HEK293 (cell line): ENCODE data around the gene SLC7A4.
"Not testable (repeated sequence)": the region's sequence is repeated elsewhere in the genome, so short reads cannot be mapped to it uniquely, and the experiment has no call there.

Experiments
- CTCF ChIA-PET: fragments of 350-600 bp; formaldehyde crosslinking; extraction: SDS; loops from one replicate; lab custom pipeline; 2021; ENCODE audit warnings: antibody characterized with exemption; lab: Yijun Ruan, JAX
- POLR2A ChIA-PET: fragments of 300-600 bp; formaldehyde crosslinking; extraction: SDS; loops from one replicate; lab custom pipeline; 2020; ENCODE audit warnings: antibody characterized with exemption, inconsistent platforms; lab: Yijun Ruan, JAX
- H3K27ac ChIP-seq: fragments of 200-500 bp; sonication (Bioruptor generic); 2 replicates; pipeline ENCODE4 v1.5.1; 2014; ENCODE audit warnings: low read depth, low read length, control low read depth, inconsistent platforms; ENCODE audit errors: extremely low read depth
- H3K36me3 ChIP-seq, 2 experiments: fragments of 200-500 bp in 1 of 2; sonication (Bioruptor generic) in 1 of 2; 1 replicate in 1 of 2; 2 replicates in 1 of 2; pipeline ENCODE4 v1.5.1; 2014 to 2017; ENCODE audit warnings: inconsistent platforms in 2 of 2, low read length in 2 of 2; ENCODE audit not compliant: control insufficient read depth in 2 of 2, insufficient read depth in 1 of 2
- H3K4me1 ChIP-seq: fragments of 200-500 bp; sonication (Bioruptor generic); 2 replicates; pipeline ENCODE4 v1.5.1; 2014; ENCODE audit warnings: mild to moderate bottlenecking, low read length, inconsistent platforms; ENCODE audit not compliant: control insufficient read depth, insufficient read depth
- H3K4me3 ChIP-seq: 2 replicates; pipeline ENCODE4 v1.5.1; 2011; ENCODE audit warnings: low read depth, mild to moderate bottlenecking, control low read depth, low read length, moderate library complexity
- H3K9me3 ChIP-seq: fragments of 200-500 bp; sonication (Bioruptor generic); 2 replicates; pipeline ENCODE4 v1.5.1; 2014; ENCODE audit warnings: low read depth, low read length, inconsistent platforms; ENCODE audit not compliant: control insufficient read depth, insufficient read depth
- INSM2 ChIP-seq: fragments of 450-650 bp; formaldehyde crosslinking; IDR thresholded peaks from 2 replicates; pipeline ENCODE4 v1.5.1; 2016; ENCODE audit warnings: missing biosample characterization, missing genetic modification characterization
- SCRT1 ChIP-seq: fragments of 450-650 bp; formaldehyde crosslinking; IDR thresholded peaks from 2 replicates; pipeline ENCODE4 v1.5.1; 2016; ENCODE audit warnings: missing biosample characterization, missing genetic modification characterization, borderline replicate concordance
- SCRT2 ChIP-seq: fragments of 450-650 bp; formaldehyde crosslinking; IDR thresholded peaks from 2 replicates; pipeline ENCODE4 v1.5.1; 2016; ENCODE audit warnings: missing biosample characterization, missing genetic modification characterization
- ZBTB20 ChIP-seq: fragments of 450-650 bp; formaldehyde crosslinking; IDR thresholded peaks from 2 replicates; pipeline ENCODE4 v1.5.1; 2016; ENCODE audit warnings: missing biosample characterization, missing genetic modification characterization
- ZBTB8A ChIP-seq: fragments of 450-650 bp; formaldehyde crosslinking; IDR thresholded peaks from 2 replicates; pipeline ENCODE4 v1.5.1; 2016; ENCODE audit warnings: missing biosample characterization, missing genetic modification characterization
- ZIC2 ChIP-seq: fragments of 450-650 bp; formaldehyde crosslinking; IDR thresholded peaks from 2 replicates; pipeline ENCODE4 v1.5.1; 2016; ENCODE audit warnings: missing biosample characterization, missing genetic modification characterization
- ZNF133 ChIP-seq: fragments of 450-650 bp; formaldehyde crosslinking; IDR thresholded peaks from 2 replicates; pipeline ENCODE4 v1.5.1; 2016; ENCODE audit warnings: missing biosample characterization, missing genetic modification characterization
- ZNF175 ChIP-seq: fragments of 450-650 bp; formaldehyde crosslinking; IDR thresholded peaks from 2 replicates; pipeline ENCODE4 v1.5.1; 2016; ENCODE audit warnings: missing biosample characterization, missing genetic modification characterization
- ZNF529 ChIP-seq: fragments of 450-650 bp; formaldehyde crosslinking; IDR thresholded peaks from 2 replicates; pipeline ENCODE4 v1.5.1; 2017; ENCODE audit warnings: missing genetic modification characterization, missing biosample characterization; ENCODE audit not compliant: insufficient replicate concordance
- ZNF626 ChIP-seq: fragments of 450-650 bp; sonication (Bioruptor Pico); formaldehyde crosslinking; IDR thresholded peaks from 2 replicates; pipeline ENCODE4 v1.5.1; 2018; ENCODE audit warnings: missing biosample characterization, missing genetic modification characterization, inconsistent platforms
- ZNF664 ChIP-seq: fragments of 450-650 bp; formaldehyde crosslinking; IDR thresholded peaks from 2 replicates; pipeline ENCODE4 v1.5.1; 2016; ENCODE audit warnings: missing biosample characterization, missing genetic modification characterization
- ZSCAN18 ChIP-seq: fragments of 450-650 bp; formaldehyde crosslinking; IDR thresholded peaks from 2 replicates; pipeline ENCODE4 v1.5.1; 2016; ENCODE audit warnings: missing biosample characterization, missing genetic modification characterization

Gene SLC7A4

GRCh38 chr22:21052715-21053459, 20.5 kb upstream of the SLC7A4 start (continued):
- no peak for TF ChIP-seq ZNF529 (tag by site-specific recombination)
- no peak for TF ChIP-seq ZBTB20 (tag by site-specific recombination)
- no peak for TF ChIP-seq ZNF133 (tag by site-specific recombination)
- TF ChIP-seq ZNF175, result no peak
- TF ChIP-seq INSM2, result no peak
- TF ChIP-seq ZNF626 (tag by site-specific recombination), result no peak
- TF ChIP-seq ZSCAN18 (tag by site-specific recombination), result no peak

- no peak for TF ChIP-seq ZBTB8A
- TF ChIP-seq ZIC2 (tag by site-specific recombination), result peak; percentile 39; the same call in 1 of the 2 replicates
- H3K27ac ChIP-seq, result no peak overlapping the region
- no peaks in the 10 kb centered on the region for H3K4me1 ChIP-seq
- ChIA-PET CTCF (no interaction called here), POLR2A (no interaction called here)
- no peak overlapping the region for H3K4me3 ChIP-seq
- H3K36me3 ChIP-seq, result no peaks in the 10 kb centered on the region
- H3K9me3 ChIP-seq, result no peaks in the 10 kb centered on the region
Observed at GRCh38 chr22:21051831-21052400, 19.6 kb upstream of the SLC7A4 start.

GRCh38 chr22:21051145-21051830, 18.9 kb upstream of the SLC7A4 start:
- Histone ChIP-seq H3K4me3 (no peak overlapping the region), H3K4me1 (no peaks in the 10 kb centered on the region), H3K27ac (no peak overlapping the region), H3K9me3 (no peaks in the 10 kb centered on the region), H3K36me3 (no peaks in the 10 kb centered on the region)
- TF ChIP-seq SCRT2 (tag by site-specific recombination) (peak; percentile 76), SCRT1 (tag by site-specific recombination) (peak; percentile 46; the same call in 1 of the 2 replicates), ZNF664 (tag by site-specific recombination) (no peak)
- CTCF ChIA-PET, result no interaction called here
- POLR2A ChIA-PET, result no interaction called here

- H3K36me3 ChIP-seq, POLR2A ChIA-PET: not testable (repeated sequence)
- CTCF ChIA-PET, result interaction anchor here (1.1 kb wide), 1 partner anchor 53 kb away, joined by 4 read pairs; no protein-coding TSS in a partner anchor
Observed at GRCh38 chr22:21048965-21049364, 16.6 kb upstream of the SLC7A4 start.

GRCh38 chr22:21048448-21048847, 16.1 kb upstream of the SLC7A4 start:
- H3K36me3 ChIP-seq, H3K9me3 ChIP-seq, H3K27ac ChIP-seq, H3K4me3 ChIP-seq, H3K4me1 ChIP-seq, POLR2A ChIA-PET: not testable (repeated sequence)
- CTCF ChIA-PET, result interaction anchor here (0.9 kb wide), 1 partner anchor 8 kb away, joined by 4 read pairs; no protein-coding TSS in a partner anchor

More at GRCh38 chr22:21048965-21049364, 16.6 kb upstream of the SLC7A4 start:
- not testable (repeated sequence) for H3K27ac ChIP-seq, H3K4me1 ChIP-seq, H3K4me3 ChIP-seq, H3K9me3 ChIP-seq
